ENCODE measurements around the gene ATG9B. TPM values are rescaled to one million over a fixed set of nuclear protein-coding genes. Genes with fewer than 3 reads are reported as not detected.

The ATG9B gene
- total and polyA plus RNA-seq, 2 donors (not counting 1 experiment from before 2014, with no cell fraction given), result 5.1 to 7.2 TPM

- Histone ChIP-seq H3K9ac (ENCODE audit: low read length) (no peak overlapping the region), H3K4me2 (replicated peaks; ENCODE audit: low read depth, low read length, poor library complexity, severe bottlenecking) (no peak overlapping the region), H3K27ac (ENCODE audit: low read length in 2 of 2) (no peak overlapping the region)
These were observed 14.3 kb downstream of the ATG9B start for GRCh38 chr7:151010037-151010306.

More at GRCh38 chr7:151010037-151010306, 14.3 kb downstream of the ATG9B start:
- Mint-ChIP-seq H3K4me1 (peaks cover 32% of the 10 kb centered on the region), H3K4me3 (no peak overlapping the region), H3K9me3 (ENCODE audit: insufficient read depth) (no peaks in the 10 kb centered on the region), H3K27me3 (peaks cover 6% of the 10 kb centered on the region), H3K27ac (no peak overlapping the region)
- Histone ChIP-seq H3K27me3 (replicated peaks in 1 of 4; ENCODE audit: control extremely low read depth in 1 of 4, control insufficient read depth in 3 of 4, insufficient read depth in 4 of 4, low read length in 3 of 4) (peaks cover 0 to 12% (median 0%) of the 10 kb centered on the region in 4 experiments), H3K9me3 (ENCODE audit: control extremely low read depth in 1 of 3, control insufficient read depth in 2 of 3, insufficient read depth in 1 of 3, low read length in 2 of 3) (peaks cover 0 to 24% (median 0%) of the 10 kb centered on the region in 3 donors), H3K79me2 (ENCODE audit: control insufficient read depth, insufficient read depth, low read length) (no peaks in the 10 kb centered on the region), H3K4me1 (ENCODE audit: control insufficient read depth in 2 of 2, insufficient read depth in 2 of 2, low read length in 2 of 2) (peaks cover 18 to 45% of the 10 kb centered on the region in 2 donors), H3K36me3 (replicated peaks in 1 of 2; ENCODE audit: control extremely low read depth in 1 of 2, control insufficient read depth in 1 of 2, extremely low read depth in 1 of 2, insufficient read depth in 2 of 2, low read length in 1 of 2) (no peaks in the 10 kb centered on the region), H3K4me3 (ENCODE audit: control extremely low read depth in 1 of 5, extremely low read depth in 1 of 5, insufficient read depth in 1 of 5, low read depth in 2 of 5, low read length in 4 of 5) (no peak overlapping the region), H2AFZ (ENCODE audit: insufficient read depth, low read depth, low read length, poor library complexity, severe bottlenecking) (no peak overlapping the region), H4K20me1 (ENCODE audit: control insufficient read depth, insufficient read depth, low read length, poor library complexity, severe bottlenecking) (no peaks in the 10 kb centered on the region)
- intact Hi-C loops (cut with micrococcal nuclease), result loop anchor here (5.0 kb wide), 2 partner anchors 47 to 77 kb away; partner anchors contain the start of genes AGAP3, CDK5 and SLC4A2
- ChIA-PET POLR2A (no interaction called here), CTCF (interaction anchor here (1.1 to 2.6 kb wide), 3 partner anchors 9 to 112 kb away, joined by 3 to 17 read pairs (median 3); no protein-coding TSS in a partner anchor)
- no peak for TF ChIP-seq EZH2 (IDR thresholded peaks at IDR 0.05; ENCODE audit: borderline replicate concordance, insufficient read depth, low read depth, low read length, poor library complexity, severe bottlenecking)
- TF ChIP-seq CTCF (IDR thresholded peaks at IDR 0.05), result no peak
- WGBS (ENCODE audit: insufficient coverage), result 66% methylated on average over 7 of the region's 7 CpGs
- ATAC-seq (ENCODE audit: low read depth) (no peak), DNase-seq (no peak)
